HL-60 (cell line): ENCODE results near the gene RFX7.

Source experiments
- CTCF ChIP-seq: IDR thresholded peaks from one replicate; pipeline ENCODE4 v1.5.1; 2011; ENCODE audit warnings: low read length, control low read depth, inconsistent platforms; ENCODE audit not compliant: insufficient read depth
- GABPA ChIP-seq: IDR thresholded peaks from 2 replicates; pipeline ENCODE4 v1.6.1; 2012; ENCODE audit warnings: low read depth

GRCh38 chr15:56099311-56099710 is 144.4 kb downstream of the RFX7 start:
- no peak for TF ChIP-seq CTCF
- no peak for TF ChIP-seq GABPA
